Stimulated activated CD4-positive, alpha-beta T cell treated with anti-CD3 and anti-CD28 coated beads, Interleukin-12 subunit alpha, Interleukin-12 subunit beta, amount 100 ng/mL, for 48 hours (primary cell): ENCODE data around the gene PYGB.
"Not testable (repeated sequence)": the region's sequence is repeated elsewhere in the genome, so short reads cannot be mapped to it uniquely, and the experiment has no call there.

Experiments used
- DNase-seq, 3 donors: peaks; one replicate each; pipeline ENCODE4 v3.0.0-alpha.2; 2020; ENCODE audit warnings: low read depth in 2 of 3, low spot score in 1 of 3

Gene PYGB

GRCh38 chr20:25247518-25247955, 348 bp upstream of the PYGB start:
- peak in 1 of 3 donors; percentile 11 for DNase-seq

GRCh38 chr20:25248786-25249172, 894 bp downstream of the PYGB start:
- no peak for DNase-seq

- no peak for DNase-seq
These were observed 1.5 kb downstream of the PYGB start for GRCh38 chr20:25249198-25249931.

GRCh38 chr20:25250508-25250907, 2.6 kb downstream of the PYGB start:
- no peak for DNase-seq

GRCh38 chr20:25251019-25251418, 3.1 kb downstream of the PYGB start:
- DNase-seq: no peak

GRCh38 chr20:25251558-25251957, 3.7 kb downstream of the PYGB start:
- no peak for DNase-seq

- no peak for DNase-seq
These were observed 4.4 kb downstream of the PYGB start for GRCh38 chr20:25252230-25252651.

- DNase-seq: no peak
These were observed 5.0 kb downstream of the PYGB start for GRCh38 chr20:25252686-25253421.

GRCh38 chr20:25253606-25254275, 5.9 kb downstream of the PYGB start:
- no peak for DNase-seq

- DNase-seq: no peak
These were observed 6.7 kb downstream of the PYGB start for GRCh38 chr20:25254571-25254970.

- no peak for DNase-seq
These were observed 7.2 kb downstream of the PYGB start for GRCh38 chr20:25254986-25255680.

- no peak for DNase-seq
These were observed 8.5 kb downstream of the PYGB start for GRCh38 chr20:25256226-25256859.

- DNase-seq: no peak
These were observed 9.2 kb downstream of the PYGB start for GRCh38 chr20:25257130-25257529.

GRCh38 chr20:25257756-25258475, 10.0 kb downstream of the PYGB start:
- DNase-seq: no peak

GRCh38 chr20:25258476-25258805, 10.6 kb downstream of the PYGB start:
- DNase-seq: no peak

GRCh38 chr20:25258828-25259227, 10.9 kb downstream of the PYGB start:
- no peak for DNase-seq

- DNase-seq: no peak
These were observed 11.5 kb downstream of the PYGB start for GRCh38 chr20:25259358-25259757.

GRCh38 chr20:25259788-25260254, 11.9 kb downstream of the PYGB start:
- no peak for DNase-seq

GRCh38 chr20:25260770-25261437, 13.0 kb downstream of the PYGB start:
- not testable (repeated sequence) for DNase-seq
